Measurements from ENCODE around the gene SLC6A19.

The SLC6A19 gene

DNA sequence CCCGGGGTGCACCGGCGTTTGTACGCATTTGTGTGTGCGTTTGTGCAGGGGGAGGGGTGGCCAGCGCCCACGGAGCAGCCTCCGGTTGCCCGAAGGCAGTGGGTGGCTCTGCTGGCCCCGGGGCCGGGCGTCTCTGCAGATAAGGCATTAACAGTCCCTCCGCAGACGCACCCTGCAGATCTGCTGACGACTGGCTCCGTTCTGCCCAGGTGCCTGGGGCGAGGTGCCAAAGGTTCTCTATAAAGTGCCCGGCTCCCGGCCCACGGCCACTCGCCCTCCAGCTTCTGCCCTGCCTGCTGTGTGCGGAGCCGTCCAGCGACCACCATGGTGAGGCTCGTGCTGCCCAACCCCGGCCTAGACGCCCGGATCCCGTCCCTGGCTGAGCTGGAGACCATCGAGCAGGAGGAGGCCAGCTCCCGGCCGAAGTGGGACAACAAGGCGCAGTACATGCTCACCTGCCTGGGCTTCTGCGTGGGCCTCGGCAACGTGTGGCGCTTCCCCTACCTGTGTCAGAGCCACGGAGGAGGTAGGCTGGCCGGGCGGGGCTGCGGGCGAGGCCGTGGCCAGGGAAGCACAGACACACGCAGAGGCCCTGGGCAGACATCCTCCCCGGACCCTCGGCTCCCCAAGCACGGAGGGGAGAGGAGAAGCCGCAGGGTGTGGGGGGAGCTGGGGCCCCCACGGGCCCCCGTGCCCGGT, at the start of gene SLC6A19:
Gene SLC6A19, plus strand, starts transcription at position 269 of the 699 bp plus-strand sequence. Its CDS starts 56 bp downstream, at position 325.
- H3K4me3 ChIP-seq (ENCODE audit: low read length) = no peak within 1 kb of the TSS
- DNase-seq (ENCODE audit: low read depth) = no peak
- TF ChIP-seq CTCF (IDR thresholded peaks at IDR 0.05; ENCODE audit: insufficient read depth, low read depth, low read length, missing control alignments) = no peak

GRCh38 chr5:1152156-1152555, 49.2 kb upstream of the SLC6A19 start:
- no peak for DNase-seq (ENCODE audit: low read depth)
- H3K4me3 ChIP-seq (ENCODE audit: low read length) = no peak overlapping the region
- no peak for TF ChIP-seq CTCF (IDR thresholded peaks at IDR 0.05; ENCODE audit: insufficient read depth, low read depth, low read length, missing control alignments)

- no peak for TF ChIP-seq CTCF (IDR thresholded peaks at IDR 0.05; ENCODE audit: insufficient read depth, low read depth, low read length, missing control alignments)
- no peak for DNase-seq (ENCODE audit: low read depth)
- no peak overlapping the region for H3K4me3 ChIP-seq (ENCODE audit: low read length)
Measured at GRCh38 chr5:1152771-1153282, 48.6 kb upstream of the SLC6A19 start.

- no peak for DNase-seq (ENCODE audit: low read depth)
- H3K4me3 ChIP-seq (ENCODE audit: low read length) = no peak overlapping the region
- no peak for TF ChIP-seq CTCF (IDR thresholded peaks at IDR 0.05; ENCODE audit: insufficient read depth, low read depth, low read length, missing control alignments)
Measured at GRCh38 chr5:1153428-1153827, 48.0 kb upstream of the SLC6A19 start.

DNA sequence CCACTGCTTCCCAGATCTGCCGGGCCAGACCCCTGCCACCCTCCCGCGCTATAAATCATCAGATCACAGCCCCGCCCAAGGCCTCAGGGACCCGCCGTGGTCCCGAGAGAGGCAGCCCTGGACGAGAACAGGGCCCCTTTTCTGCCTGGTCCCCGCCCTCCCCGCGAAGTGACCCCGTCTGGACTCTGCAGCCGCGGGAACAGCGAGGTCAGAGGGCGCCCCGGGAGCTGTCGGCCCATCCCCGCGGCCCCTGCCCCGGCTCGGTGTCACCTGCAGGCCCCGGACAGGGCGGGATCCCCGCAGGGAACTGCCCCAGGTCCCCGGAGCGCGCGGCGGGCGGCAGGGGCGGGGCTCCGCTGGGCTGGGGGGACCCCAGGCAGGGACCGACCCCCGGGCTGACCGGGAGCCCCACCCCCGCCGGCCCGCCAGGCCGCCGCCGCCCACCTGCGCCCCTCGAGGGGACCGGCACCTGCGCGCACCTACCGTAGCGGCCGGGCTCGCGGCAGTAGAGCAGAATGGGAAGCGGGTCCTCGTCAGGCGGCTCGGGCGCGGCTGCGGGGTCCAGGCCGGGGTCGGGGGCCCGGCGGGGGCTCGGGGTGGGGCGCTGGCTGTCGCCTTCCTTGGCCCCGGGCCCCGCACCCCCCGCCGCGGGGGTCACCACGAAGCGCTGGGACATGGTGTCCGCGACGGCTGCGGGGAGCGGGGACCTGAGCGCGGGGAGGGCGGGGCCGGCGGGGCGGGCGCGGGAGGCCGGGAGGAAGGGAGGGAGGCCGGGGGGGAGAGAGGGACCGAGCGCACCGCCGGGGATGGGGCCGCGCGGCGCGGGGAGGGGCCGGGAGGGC, 46.0 kb upstream of the SLC6A19 start:
- no peak overlapping the region for H3K4me3 ChIP-seq (ENCODE audit: low read length)
- TF ChIP-seq CTCF (IDR thresholded peaks at IDR 0.05; ENCODE audit: insufficient read depth, low read depth, low read length, missing control alignments) = no peak
- DNase-seq (ENCODE audit: low read depth) = no peak

- no peak overlapping the region for H3K4me3 ChIP-seq (ENCODE audit: low read length)
- no peak for DNase-seq (ENCODE audit: low read depth)
- no peak for TF ChIP-seq CTCF (IDR thresholded peaks at IDR 0.05; ENCODE audit: insufficient read depth, low read depth, low read length, missing control alignments)
Measured at GRCh38 chr5:1156033-1156753, 45.2 kb upstream of the SLC6A19 start.

Data from epithelial cell of esophagus (primary cell).